GM20431 (cell line): ENCODE data around the gene AKAP13.
"Not testable (repeated sequence)": the region's sequence is repeated elsewhere in the genome, so short reads cannot be mapped to it uniquely, and the experiment has no call there.

Experiments used
- in situ Hi-C: fragments of 300-500 bp; cut with MseI, MboI; formaldehyde crosslinking; loops from one replicate; pipeline ENCODE4 v1.15.0; 2020; ENCODE audit warnings: low sequenced_read_pairs; ENCODE audit not compliant: unreplicated experiment

Gene AKAP13

GRCh38 chr15:85430406-85431204 is 50.2 kb downstream of the AKAP13 start:
- in situ Hi-C loops, result no loop called here

- in situ Hi-C loops, result no loop called here
These were observed 59.6 kb downstream of the AKAP13 start for GRCh38 chr15:85439996-85440395.

DNA sequence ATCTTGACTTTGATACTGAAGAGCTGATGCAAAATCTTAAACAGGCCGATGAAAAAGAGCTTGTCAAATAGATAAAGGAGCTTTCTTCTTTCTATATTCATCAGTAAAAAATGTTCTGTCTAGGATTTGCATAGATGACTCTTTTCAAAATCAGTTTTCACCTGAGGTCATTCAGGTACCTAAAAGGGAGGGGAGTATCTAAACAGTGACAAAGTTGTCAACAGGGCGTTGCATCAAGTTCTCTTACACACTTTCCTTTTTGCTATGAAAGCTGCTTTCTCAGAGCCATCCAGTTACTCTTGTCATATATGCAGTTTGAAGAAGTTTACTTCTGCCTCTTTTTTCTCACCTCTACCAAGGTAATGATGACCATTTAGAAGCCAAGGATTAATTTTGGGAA is 60.0 kb downstream of the AKAP13 start:
- in situ Hi-C loops, result no loop called here

DNA sequence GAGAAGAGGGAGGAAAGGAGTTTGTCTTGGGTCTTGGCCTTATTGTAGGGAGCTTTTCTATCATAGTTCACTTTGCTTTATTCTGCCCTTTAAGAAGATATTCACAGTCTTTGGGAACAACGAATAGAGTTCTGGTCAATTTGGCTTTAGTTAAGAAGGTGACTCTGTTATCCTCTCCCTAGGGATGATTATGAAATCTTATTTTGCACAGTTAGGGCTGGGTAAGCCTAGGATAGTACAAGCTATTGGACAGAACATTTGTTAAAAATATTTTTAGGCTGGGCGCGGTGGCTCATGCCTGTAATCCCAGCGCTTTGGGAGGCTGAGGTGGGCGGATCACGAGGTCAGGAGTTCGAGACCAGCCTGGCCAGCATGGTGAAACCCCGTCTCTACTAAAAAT is 61.5 kb downstream of the AKAP13 start:
- in situ Hi-C loops, result not testable (repeated sequence)

DNA sequence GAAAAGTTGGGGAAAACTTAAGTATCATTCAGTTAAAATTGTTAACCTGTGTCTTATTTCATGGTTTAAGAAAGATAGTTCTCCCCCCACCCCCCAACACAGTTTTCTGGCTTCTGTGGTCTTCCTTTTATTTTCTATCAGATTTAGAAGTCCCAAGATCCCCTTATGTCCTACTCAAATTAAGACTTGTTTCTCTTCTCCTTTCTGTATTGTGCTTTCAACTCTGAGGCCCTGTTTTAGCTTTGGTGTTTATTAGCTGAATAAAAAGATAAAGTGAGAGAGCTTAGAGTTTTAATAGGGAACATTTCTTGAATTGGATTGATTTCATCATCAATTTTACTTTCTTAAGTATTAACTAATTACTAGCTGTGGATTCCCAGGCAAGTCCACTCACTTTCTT is 62.6 kb downstream of the AKAP13 start:
- in situ Hi-C loops, result no loop called here

DNA sequence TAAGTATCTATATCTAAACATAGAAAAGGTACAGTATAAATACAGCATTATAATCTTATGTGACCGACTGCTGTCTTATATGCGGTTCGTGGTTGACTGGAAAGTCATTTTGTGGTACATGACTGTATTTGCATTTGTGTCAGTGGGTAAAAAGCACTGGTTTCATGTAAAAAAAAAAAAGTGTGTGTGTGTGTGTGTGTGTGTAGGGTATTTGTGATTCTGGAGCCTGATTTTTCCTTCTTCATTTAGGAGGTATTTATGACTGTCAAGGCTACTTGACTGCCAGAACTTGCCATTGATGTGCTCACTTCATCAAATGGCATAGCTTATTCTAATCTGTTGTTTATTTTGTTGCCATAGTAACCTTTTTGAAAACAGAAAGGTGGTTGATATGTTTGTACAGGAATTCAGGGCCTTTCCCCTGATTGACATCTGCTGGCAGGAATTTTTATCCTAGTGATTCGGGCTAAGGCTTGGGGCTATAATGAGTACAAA is 63.2 kb downstream of the AKAP13 start:
- in situ Hi-C loops, result no loop called here

GRCh38 chr15:85444122-85444745 is 63.8 kb downstream of the AKAP13 start:
- in situ Hi-C loops, result no loop called here

GRCh38 chr15:85445361-85445760 is 65.0 kb downstream of the AKAP13 start:
- in situ Hi-C loops, result no loop called here

DNA sequence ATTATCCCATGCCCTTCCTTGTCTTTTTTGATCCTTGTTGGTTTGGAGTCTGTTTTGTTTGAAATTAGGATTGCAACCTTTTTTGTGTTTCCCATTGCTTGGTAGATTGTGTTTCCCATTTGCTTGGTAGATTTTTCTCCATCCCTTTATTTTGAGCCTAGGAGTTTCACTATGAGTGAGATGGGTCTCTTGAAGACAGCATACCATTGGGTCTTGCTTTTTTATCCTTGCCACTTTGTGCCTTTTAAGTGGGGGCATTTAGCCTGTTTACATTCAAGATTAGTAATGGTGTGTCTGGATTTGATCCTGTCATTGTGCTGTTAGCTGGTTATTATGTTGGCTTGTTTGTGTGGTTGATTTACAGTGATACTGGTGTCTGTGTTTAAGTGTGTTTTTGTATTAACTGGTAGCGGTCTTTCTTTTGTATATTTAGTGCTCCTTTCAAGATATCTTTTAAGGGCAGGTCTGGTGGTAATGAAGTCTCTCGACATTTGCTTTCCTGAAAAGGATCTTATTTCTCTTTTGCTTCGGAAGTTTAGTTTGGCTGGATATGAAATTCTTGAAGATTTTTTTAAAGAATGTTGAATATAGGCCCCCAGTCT is 70.8 kb downstream of the AKAP13 start:
- in situ Hi-C loops, result no loop called here

- in situ Hi-C loops, result no loop called here
These were observed 72.0 kb downstream of the AKAP13 start for GRCh38 chr15:85452436-85452835.

- in situ Hi-C loops, result no loop called here
These were observed 72.9 kb downstream of the AKAP13 start for GRCh38 chr15:85453144-85453872.

DNA sequence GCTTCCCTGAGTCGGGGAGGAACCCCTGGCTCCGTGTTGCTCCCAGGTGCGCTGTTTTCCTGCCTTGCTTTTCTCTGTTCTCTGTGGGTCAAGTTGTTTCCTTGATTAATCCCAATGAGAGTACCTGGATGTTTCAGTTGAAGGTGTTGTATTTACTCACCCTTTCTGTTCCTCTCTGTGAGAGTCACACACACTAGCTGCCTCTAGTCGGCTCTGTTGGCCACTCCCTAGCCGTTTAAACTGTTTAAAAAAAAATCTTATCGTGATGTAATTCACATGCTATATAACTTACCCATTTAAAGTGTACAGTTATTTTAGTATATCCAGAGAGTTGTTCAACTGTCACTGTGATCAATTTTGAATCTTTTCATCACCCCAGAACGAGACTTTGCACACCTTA is 74.0 kb downstream of the AKAP13 start:
- in situ Hi-C loops, result no loop called here

- in situ Hi-C loops, result no loop called here
These were observed 75.5 kb downstream of the AKAP13 start for GRCh38 chr15:85455891-85456290.

- in situ Hi-C loops, result no loop called here
These were observed 76.4 kb downstream of the AKAP13 start for GRCh38 chr15:85456798-85457197.

DNA sequence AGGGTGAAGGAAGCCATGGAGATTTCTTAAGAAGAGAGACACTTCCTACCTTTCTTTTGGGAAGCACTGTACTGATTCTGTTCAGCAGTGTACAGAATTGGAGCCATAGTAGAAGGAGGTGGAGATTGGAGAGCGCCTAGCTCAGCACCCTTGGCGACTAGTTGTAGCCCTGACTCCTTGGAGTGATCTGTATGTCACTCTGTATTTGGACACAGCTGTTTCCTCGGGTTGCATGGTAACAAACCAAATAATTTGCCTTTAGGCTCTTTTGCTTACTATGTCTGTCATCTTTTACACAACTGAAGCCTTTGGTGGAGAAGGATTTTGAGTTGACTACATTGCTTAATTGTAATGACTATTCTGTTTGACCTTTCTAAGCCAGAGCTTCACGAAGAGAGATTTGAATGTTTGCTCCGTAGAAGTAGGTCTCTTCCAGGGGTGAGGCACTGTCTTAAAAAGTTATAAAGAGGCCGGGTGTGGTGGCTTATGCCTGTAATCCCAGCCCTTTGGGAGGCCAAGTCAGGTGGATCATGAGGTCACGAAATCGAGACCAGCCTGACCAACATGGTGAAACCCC is 77.1 kb downstream of the AKAP13 start:
- in situ Hi-C loops, result no loop called here

GRCh38 chr15:85458764-85459163 is 78.4 kb downstream of the AKAP13 start:
- in situ Hi-C loops, result no loop called here

DNA sequence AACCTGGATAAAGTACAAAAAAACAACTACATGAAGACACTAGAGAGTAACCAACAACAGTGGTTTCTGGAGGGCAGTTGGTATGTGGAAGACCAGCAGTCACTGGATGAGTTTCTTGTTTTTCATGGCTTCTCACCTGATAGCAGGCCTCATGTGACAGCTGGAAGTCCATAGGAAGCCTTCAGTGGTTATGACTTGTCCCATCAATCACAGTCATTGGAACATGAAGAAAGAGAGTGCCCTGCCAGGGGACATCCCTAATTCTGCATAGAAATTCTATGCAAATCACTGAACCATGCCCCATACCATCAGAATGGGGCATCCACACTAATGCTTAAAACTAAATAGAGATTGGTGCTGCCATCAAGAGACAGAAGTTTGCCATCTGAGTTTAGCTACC is 81.6 kb downstream of the AKAP13 start:
- in situ Hi-C loops, result no loop called here

- in situ Hi-C loops, result no loop called here
These were observed 83.0 kb downstream of the AKAP13 start for GRCh38 chr15:85463276-85463892.

- in situ Hi-C loops, result no loop called here
These were observed 83.6 kb downstream of the AKAP13 start for GRCh38 chr15:85463976-85464375.

DNA sequence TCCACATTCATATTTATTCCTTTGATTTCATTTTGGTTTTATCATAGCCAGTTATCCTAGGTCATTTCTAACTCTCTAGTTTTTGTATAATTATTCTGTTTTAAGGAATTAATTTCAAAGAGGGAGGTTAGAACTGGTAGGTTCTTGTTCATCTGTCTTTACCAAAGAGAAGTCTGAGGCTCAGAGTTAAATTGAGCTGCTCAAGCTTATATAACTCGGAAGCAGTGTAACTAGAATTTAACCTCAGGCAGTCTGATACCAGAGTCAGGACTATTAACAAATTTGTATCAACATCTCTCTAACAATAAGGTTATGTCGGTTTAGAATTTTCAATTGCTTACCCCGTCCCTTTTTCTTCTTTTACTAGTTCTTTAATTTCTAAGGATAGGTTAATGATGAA is 84.1 kb downstream of the AKAP13 start:
- in situ Hi-C loops, result no loop called here
